A549 treated with RU486 at 1 μM for 4 hours (cell line): ENCODE data around the gene SEZ6L2. TPM values are rescaled to one million over a fixed set of nuclear protein-coding genes. Genes with fewer than 3 reads are reported as not detected.

Experiments used
- total RNA-seq: library from RNA; stranded (reverse); fragments of 200-300 nt; extraction: Qiagen RNA extraction; gene quantifications from 5 replicates; pipeline ENCODE4 v1.2.3, GENCODE V29; 2022; ENCODE audit warnings: low read depth

SEZ6L2 gene
- 17.9 to 25.3 TPM (median 20.4 TPM) in 5 replicates for total RNA-seq

GRCh38 chr16:29899516-29900101 lies at the start of gene SEZ6L2:
Gene SEZ6L2 (minus strand): TSS chr16:29899550. CDS start chr16:29899019, 531 bp downstream.

GRCh38 chr16:29925781-29926710 lies 26.7 kb upstream of the SEZ6L2 start, which contains the start of gene KCTD13:
Gene KCTD13 (minus strand): TSS chr16:29926226. CDS start chr16:29926033, 193 bp downstream.

GRCh38 chr16:29900102-29900887 lies 945 bp upstream of the SEZ6L2 start, which contains the start of gene ASPHD1:
Gene ASPHD1 (plus strand): TSS chr16:29900488. CDS start chr16:29900972, 484 bp downstream.

DNA sequence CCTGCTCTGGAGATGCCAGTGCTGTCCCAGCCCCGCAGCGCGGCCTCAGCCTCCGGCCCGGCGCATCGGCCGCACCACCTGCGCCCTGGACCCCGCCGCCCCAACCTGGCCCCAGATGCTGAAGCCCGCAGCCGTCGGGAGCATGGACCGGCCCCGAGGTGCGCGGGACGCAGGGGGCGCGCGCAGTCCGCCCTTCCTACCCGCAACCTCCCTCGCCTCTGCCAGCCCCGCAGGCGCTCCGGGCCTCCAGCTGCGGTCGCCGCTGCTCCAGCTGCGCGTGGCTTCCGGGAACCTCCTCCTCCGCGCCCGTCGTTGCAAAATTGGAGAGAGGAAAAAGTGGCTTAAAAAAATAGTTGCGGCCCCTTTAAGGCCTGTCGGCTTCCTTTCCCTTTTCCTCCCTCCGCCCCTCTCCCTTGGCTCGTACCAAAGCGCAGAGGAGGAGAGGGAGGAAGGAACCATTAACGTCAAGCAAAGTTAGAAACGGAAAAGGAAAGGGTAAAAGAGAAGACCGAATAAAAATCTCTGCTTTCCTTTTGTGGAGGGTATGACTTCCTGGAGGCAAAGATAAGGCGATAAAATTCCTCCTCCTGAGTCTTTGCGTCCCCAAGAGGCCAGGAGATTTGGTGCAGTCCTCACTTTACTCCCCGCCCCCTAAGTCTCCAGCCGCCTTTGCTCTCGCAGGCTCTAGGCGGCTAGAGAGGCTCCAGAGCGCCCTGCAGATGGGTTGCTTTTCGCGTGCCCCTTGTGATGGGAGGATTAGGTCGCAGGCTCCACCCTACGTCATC lies 36.3 kb downstream of the SEZ6L2 start, which contains the start of gene CDIPT:
Gene CDIPT, minus strand, starts transcription at position 343 of the 785 bp plus-strand sequence. CDS start 369 bp downstream, outside the sequence.

Other genes with a start within 250 kb of the SEZ6L2 start
- gene SPN, start 236.3 kb downstream of the SEZ6L2 start, total RNA-seq: 0.01 TPM in 1 of 5 replicates, not detected in the others
- 0.70 to 1.1 TPM (median 1.0 TPM) in 5 replicates for gene QPRT, start 220.4 kb downstream of the SEZ6L2 start, total RNA-seq
- gene C16orf54, start 153.6 kb downstream of the SEZ6L2 start, total RNA-seq: not detected in 5 replicates
- not detected in 5 replicates for gene ZG16, start 121.3 kb downstream of the SEZ6L2 start, total RNA-seq
- 82.7 to 99.4 TPM (median 93.4 TPM) in 5 replicates for gene KIF22, start 108.8 kb downstream of the SEZ6L2 start, total RNA-seq
- gene MAZ, start 93.0 kb downstream of the SEZ6L2 start, total RNA-seq: 161 to 190 TPM (median 174 TPM) in 5 replicates
- gene PRRT2, start 87.4 kb downstream of the SEZ6L2 start, total RNA-seq: 0.30 to 0.66 TPM (median 0.47 TPM) in 5 replicates
- gene PAGR1, start 83.4 kb downstream of the SEZ6L2 start, total RNA-seq: 38.1 to 50.7 TPM (median 43.2 TPM) in 5 replicates
- 104 to 131 TPM (median 118 TPM) in 5 replicates for gene MVP, start 79.1 kb downstream of the SEZ6L2 start, total RNA-seq
- 61.8 to 108 TPM (median 95.9 TPM) in 5 replicates for gene CDIPT, start 36.3 kb downstream of the SEZ6L2 start, total RNA-seq
- gene ASPHD1, start 938 bp upstream of the SEZ6L2 start, total RNA-seq: 18.0 to 30.1 TPM (median 26.7 TPM) in 5 replicates
- 14.4 to 23.0 TPM (median 19.8 TPM) in 5 replicates for gene KCTD13, start 26.7 kb upstream of the SEZ6L2 start, total RNA-seq
- gene TMEM219, start 62.5 kb upstream of the SEZ6L2 start, total RNA-seq: 80.4 to 105 TPM (median 102 TPM) in 5 replicates
- 26.3 to 36.4 TPM (median 33.8 TPM) in 5 replicates for gene TAOK2, start 74.3 kb upstream of the SEZ6L2 start, total RNA-seq
- gene HIRIP3, start 96.1 kb upstream of the SEZ6L2 start, total RNA-seq: 13.7 to 15.6 TPM (median 14.3 TPM) in 5 replicates
- 109 to 115 TPM (median 109 TPM) in 5 replicates for gene INO80E, start 96.7 kb upstream of the SEZ6L2 start, total RNA-seq
- 1.7 to 3.3 TPM (median 2.3 TPM) in 5 replicates for gene DOC2A, start 111.5 kb upstream of the SEZ6L2 start, total RNA-seq
- not detected in 5 replicates for gene C16orf92, start 123.6 kb upstream of the SEZ6L2 start, total RNA-seq
- 0.21 to 0.48 TPM (median 0.47 TPM) in 4 of 5 replicates, not detected in the other for gene TLCD3B, start 131.7 kb upstream of the SEZ6L2 start, total RNA-seq
- gene ALDOA, start 166.2 kb upstream of the SEZ6L2 start, total RNA-seq: 1,507 to 2,015 TPM (median 1,869 TPM) in 5 replicates
- gene PPP4C, start 176.4 kb upstream of the SEZ6L2 start, total RNA-seq: 120 to 149 TPM (median 142 TPM) in 5 replicates
- gene TBX6, start 192.4 kb upstream of the SEZ6L2 start, total RNA-seq: 0.14 to 0.50 TPM (median 0.38 TPM) in 5 replicates
- gene YPEL3, start 196.7 kb upstream of the SEZ6L2 start, total RNA-seq: 6.6 to 11.8 TPM (median 9.7 TPM) in 5 replicates
- gene GDPD3, start 214.0 kb upstream of the SEZ6L2 start, total RNA-seq: 1.4 to 2.3 TPM (median 1.7 TPM) in 5 replicates
- 33.9 to 38.8 TPM (median 36.4 TPM) in 5 replicates for gene MAPK3, start 223.7 kb upstream of the SEZ6L2 start, total RNA-seq